HG03469 (cell line): ENCODE data around the gene MMP14.
A peak's percentile ranks its signal among the peaks of the same experiment; 100 is the strongest.
"Not testable (repeated sequence)": the region's sequence is repeated elsewhere in the genome, so short reads cannot be mapped to it uniquely, and the experiment has no call there.

Source experiments
- ATAC-seq: cut with Tn5 transposase; IDR thresholded peaks from one replicate; pipeline ENCODE4 v1.9.1; 2021; ENCODE audit warnings: mild to moderate bottlenecking, moderate library complexity, moderate number of reproducible peaks; ENCODE audit not compliant: unreplicated experiment

The MMP14 gene

DNA sequence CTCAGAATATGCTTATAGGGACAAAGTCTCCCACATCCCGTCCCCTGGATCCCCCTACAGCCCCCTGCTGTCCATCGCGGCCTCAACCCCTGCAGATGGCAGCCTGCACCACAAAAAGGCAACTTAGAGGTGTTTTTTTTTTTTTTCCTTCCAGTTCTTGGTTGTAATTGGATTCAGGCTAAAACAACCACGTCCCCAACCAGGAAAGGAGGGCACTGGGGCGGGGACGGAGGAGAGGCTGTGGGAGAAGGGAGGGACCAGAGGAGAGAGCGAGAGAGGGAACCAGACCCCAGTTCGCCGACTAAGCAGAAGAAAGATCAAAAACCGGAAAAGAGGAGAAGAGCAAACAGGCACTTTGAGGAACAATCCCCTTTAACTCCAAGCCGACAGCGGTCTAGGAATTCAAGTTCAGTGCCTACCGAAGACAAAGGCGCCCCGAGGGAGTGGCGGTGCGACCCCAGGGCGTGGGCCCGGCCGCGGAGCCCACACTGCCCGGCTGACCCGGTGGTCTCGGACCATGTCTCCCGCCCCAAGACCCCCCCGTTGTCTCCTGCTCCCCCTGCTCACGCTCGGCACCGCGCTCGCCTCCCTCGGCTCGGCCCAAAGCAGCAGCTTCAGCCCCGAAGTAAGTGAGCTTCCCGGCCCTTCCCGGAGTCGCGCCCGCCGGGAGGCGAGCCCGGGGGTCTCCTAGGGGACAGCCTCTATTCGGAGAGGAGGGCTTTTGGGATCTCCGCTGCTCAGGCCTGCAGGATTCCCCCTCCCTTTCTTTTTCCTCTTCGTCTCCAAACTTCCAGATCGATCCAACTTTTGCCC, at the start of gene MMP14:
Gene MMP14, plus strand, starts transcription at position 285 of the 813 bp plus-strand sequence. Its CDS starts 233 bp downstream, at position 518.
- no peak for ATAC-seq

DNA sequence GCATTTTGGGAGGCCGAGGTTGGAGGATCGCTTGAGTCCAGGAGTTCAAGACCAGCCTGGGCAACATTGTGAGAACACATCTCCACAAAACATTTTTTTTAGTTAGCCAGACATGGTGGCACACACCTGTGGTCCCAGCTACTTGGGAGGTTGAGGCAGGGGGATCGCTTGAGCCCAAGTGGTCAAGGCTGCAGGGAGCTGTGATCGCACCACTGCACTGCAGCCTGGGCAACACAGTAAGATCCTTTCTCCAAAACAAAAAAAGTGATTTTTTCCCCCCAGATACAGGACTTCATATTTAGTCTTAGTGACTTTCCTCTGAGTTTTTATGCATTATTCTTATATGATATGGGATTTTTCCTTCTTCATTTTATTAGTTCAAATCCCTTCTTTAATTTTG, 49.7 kb upstream of the MMP14 start:
- no peak for ATAC-seq

DNA sequence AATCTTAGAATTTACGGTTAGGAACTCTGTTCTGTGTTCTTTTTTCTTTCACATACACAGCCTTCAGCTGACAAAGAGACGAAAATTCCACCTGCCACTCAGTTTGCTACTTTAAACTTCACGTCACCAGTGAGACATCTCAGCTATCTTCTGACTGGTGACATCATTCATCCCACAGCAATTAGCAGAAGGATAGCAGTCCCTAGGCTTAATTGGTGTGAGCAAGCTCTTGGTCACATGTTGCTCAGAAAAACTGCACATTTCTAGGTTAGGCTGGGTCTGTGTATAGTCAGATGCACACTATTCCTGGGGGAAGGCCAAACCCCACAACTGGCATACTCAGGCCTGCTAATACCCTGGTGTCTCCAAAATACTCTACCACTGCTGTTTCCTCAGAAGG, 45.1 kb upstream of the MMP14 start:
- ATAC-seq: no peak

DNA sequence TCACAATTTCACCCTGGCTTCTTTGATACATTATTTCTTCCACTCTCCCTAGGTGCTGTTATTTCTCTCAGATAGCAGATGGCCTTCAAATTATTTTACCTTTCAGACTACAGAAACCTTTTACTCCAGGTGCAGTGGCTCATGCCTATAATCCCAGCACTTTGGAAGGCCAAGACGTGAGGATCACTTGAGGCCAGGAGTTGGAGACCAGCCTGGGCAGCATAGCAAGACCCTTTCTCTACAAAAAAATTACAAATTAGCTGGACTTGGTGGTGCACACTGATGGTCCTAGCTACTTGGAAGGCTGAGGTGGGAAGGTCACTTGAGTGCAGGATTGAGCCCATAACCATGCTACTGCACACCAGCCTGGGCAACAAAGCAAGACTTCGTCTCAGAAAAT, 44.2 kb upstream of the MMP14 start:
- no peak for ATAC-seq

DNA sequence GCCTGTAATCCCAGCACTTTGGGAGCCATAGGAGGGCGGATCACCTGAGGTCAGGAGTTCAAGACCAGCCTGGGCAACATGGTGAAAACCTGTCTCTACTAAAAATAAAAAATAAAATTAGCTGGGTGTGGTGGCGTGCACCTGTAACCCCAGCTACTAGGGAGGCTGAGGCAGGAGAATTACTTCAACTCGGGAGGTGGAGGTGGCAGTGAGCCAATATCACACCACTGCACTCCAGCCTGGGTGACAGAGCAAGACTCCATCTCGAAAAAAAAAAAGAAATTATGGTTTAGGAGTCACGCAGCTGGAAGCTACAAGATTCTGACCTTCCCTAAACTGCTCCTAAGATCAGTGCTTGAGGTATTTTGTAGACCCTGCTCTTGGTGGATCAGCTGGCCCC, 42.8 kb upstream of the MMP14 start:
- ATAC-seq: not testable (repeated sequence)

DNA sequence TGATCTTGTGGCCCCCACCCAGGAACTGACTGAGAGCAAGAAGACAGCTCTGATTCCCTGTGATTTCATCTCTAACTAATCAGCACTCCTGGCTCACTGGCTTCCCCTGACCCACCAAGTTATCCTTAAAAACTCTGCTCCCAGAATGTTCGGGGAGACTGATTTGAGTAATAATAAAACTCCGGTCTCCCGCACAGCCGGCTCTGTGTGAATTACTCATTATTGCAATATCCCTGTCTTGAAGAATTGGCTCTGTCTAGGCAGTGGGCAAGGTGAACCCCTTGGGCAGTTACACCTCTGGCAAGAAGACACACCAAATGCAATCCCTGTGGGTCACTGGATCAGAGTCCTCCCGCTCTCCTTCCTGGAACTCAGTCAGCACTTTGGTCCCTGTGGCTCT, 42.4 kb upstream of the MMP14 start:
- no peak for ATAC-seq

DNA sequence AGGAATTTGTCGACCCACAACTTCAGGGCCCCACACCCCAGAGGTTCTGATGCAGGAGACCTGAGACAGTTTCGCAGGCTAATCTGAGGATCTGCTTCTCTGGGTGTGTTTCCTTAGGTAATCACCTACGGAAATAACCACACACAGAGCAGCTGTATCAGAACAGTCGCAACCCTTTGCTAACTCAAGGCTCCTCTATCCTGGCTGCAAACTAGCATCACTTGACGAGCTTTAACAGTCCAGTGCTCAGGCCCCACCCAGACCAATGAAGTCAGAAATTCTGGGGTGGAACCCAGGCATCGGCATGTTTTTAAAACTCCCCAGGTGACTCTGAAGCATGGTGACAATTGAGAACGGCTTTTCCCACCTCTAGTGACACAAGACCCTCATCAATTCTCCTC, 41.8 kb upstream of the MMP14 start:
- ATAC-seq: peak; percentile 29

DNA sequence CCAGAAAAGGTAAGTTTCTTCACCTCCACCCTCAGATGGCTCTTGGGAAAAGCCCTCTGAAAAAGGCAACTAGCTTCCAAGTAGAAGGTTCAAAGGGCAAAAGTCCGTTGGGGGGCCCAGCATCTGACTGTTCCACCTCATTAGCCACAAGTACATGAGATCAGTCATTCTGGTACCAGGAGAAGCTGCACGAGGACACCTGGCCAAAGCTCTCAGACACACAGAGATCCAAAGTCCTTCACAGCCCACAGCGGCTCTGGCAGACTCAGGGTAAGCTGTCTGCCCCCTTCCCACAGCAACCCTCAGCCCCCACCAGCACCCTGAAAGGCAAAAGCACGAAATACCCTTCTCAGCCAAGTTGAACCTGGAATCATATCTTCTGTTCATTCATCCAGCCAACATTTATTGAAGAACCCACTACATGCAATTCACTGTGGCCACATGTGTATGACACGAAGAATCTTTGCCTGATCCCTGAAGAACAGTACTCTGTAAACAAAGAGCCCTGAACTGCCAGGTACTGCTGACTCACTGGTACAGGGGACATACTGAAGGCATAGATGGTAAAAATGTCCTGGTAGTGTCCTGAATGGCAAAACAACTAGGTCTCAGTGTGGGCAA, 40.2 kb upstream of the MMP14 start:
- no peak for ATAC-seq

DNA sequence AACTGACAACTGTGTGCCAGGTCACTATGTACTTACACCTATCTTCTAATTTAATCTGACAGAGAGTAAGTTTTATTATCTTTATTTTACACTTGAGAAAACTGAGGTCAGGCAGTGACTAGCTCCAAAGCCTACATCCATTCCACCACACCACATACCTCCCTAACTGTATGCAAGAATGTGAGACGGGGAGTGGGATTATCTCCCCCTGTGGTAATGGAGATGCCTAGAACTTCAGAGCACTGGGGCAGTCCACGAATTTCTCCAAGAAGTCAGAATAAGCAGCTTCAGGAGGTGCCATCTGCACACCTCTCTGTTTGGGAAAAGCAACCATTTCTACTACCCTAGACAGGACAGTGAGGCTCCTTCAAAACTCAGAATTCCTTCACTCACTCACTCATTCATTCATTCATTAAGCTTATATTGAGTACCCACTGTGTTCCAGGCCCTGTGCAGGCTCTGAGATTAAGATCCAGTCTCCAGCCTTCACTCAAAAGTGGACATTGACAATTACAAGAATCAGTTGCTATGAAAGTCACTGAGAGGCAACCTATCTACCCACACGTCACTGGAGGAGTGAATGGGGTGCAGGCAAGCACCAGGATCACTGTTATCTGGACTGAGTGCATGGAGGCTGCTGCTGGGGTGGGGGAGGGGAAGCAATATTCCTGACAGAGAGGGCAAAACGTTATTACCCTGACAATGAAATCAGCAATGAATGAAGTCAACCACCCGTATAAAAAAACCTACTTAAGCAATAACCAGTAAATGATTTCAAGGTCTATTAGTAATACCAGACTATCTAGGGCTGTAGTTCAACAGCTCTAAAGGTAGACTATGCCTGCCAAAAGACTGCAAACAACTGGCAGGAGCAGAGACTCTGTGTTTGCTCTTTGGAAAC, 39.1 kb upstream of the MMP14 start:
- ATAC-seq: no peak

DNA sequence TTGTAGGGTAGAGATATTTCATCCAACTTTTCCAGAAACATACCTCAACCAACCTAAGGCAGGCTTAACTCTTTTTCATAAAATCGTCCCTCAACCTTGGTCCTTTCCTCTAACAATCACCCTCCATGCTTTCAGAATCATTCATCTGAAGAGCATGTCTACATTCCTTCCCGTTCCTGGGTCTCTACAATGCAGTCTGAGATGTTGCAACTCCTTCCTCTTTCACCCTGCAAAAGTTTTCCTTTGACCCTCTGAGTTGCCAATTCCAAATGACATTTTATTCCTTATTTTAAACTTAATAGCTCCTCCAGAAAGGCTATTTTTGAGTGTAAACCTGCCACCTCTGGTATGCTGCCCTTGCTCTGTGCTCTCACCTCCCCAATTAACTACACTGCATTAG, 37.9 kb upstream of the MMP14 start:
- ATAC-seq: no peak

DNA sequence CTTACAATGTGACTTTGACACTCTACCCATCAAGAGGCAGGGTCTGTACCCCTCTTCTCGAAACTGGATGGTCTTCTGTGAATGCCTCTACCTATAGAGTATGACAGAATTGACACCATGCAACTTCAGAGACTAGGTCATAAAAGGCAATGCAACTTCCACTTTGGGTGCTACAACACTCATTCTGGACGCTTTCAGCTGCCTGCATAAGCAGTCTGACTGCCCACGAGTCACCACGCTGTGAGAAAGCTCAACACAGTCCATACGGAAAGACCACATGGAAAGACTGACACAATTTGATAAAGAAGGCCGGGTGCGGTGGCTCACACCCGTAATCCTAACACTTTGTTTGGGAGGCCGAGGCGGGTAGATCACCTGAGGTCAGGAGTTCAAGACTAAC, 36.0 kb upstream of the MMP14 start:
- no peak for ATAC-seq

DNA sequence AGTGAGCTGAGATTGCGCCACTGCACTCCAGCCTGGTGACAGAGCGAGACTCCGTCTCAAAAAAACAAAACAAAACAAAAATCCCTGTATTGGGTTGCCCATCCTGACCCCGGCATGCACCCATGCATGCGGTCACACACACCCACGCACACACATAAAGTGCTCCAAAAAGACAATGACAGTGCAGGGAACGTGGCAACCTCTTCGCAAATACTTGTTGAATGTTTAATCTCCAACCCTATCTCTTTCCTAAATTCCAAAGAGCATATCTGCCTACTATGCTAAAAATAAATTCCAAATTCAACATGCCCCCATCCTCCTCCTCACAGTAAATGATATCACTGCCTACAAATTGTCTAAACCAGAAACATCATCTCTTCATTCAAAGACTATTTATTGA, 34.7 kb upstream of the MMP14 start:
- ATAC-seq: no peak

DNA sequence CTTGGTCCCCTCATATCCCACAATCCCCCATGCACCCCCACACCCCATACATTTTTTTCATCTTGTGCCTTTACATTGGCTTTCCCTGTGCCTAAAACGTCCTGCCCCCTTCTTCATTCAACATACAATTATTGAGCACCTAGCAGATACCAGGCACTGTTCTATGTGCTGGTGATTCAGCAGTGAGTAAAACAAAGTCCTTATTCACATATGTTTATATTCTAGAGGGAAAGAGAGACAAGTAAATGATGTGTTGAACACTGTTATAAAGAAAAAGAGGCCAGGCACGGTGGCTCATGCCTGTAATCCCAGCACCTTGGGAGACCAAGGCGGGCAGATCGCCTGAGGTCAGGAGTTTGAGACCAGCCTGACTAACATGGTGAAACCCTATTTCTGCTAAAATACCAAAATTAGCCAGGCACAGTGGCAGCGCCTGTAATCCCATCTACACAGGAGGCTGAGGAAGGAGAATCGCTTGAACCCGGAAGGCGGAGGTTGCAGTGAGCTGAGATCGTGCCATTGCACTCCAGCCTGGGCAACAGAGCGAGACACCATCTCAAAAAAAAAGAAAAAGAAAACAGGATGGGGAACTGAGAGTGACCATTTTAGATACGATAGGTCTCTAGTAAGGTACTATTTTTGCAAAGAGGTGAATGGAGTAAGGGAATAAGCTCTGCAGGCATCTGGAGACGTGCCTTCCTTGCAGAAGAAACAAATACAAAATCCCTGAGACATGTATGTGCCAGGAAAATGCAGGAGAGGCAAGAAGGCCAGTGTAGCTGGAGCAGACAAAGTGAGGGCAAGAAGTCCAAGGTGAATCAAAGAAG, 33.3 kb upstream of the MMP14 start:
- peak; percentile 30 for ATAC-seq

DNA sequence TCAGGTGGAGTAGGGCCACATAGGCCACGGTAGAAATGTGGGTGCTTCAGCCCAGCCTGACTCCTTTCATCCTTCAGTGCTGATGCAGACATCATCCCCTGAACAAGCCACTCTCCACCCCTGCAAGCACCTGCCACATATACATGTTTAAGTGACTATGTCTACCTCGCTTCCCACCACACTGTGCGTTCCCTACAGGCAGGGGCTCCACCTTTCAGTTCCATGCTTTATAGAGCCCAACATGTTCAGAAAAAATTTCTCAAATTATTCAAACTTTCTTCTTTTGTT, 32.8 kb upstream of the MMP14 start:
- ATAC-seq: peak; percentile 38

DNA sequence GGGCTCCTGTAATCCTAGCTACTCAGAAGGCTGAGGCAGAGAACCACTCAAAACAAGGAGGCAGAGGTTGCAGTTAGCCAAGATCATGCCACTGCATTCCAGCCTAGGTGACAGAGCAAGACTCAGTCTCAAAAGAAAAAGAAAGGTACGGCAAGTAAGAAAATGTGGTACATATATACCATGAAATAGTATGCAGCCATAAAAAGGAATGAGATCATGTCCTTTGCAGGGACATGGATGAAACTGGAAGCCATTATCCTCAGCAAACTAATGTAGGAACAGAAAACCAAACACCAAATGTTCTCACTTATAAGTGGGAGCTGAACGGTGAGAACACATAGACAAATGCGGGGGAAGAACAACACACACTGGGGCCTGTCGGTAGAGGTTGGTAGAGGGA, 31.1 kb upstream of the MMP14 start:
- ATAC-seq: not testable (repeated sequence)

DNA sequence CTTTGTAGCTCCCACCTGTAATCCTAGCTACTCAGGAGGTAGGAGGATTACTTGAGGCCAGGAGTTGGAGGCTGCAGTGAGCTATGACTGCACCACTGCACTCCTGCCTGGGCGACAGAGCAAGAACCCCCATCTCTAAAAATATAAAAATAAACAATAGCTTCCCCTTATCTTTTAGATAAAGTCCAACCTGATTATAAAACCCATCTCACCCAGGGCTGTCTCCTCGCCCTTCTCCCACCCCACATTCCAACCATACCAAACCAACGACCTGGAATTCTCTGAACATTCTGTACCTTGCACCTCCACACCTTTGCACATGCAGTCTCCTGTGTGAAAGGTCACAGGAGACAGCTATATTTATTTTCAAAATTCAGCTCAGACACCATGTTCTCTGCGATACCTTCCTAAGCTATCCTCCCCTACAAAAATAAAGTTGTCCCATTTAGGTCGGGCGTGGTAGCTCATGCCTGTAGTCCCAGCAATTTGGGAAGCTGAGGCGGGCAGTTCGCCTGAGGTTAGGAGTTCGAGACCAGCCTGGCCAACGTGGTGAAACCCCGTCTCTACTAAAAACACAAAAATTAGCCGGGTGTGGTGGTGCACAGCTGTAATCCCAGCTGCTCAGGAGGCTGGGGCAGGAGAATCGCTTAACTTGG, 28.8 kb upstream of the MMP14 start:
- ATAC-seq: no peak

DNA sequence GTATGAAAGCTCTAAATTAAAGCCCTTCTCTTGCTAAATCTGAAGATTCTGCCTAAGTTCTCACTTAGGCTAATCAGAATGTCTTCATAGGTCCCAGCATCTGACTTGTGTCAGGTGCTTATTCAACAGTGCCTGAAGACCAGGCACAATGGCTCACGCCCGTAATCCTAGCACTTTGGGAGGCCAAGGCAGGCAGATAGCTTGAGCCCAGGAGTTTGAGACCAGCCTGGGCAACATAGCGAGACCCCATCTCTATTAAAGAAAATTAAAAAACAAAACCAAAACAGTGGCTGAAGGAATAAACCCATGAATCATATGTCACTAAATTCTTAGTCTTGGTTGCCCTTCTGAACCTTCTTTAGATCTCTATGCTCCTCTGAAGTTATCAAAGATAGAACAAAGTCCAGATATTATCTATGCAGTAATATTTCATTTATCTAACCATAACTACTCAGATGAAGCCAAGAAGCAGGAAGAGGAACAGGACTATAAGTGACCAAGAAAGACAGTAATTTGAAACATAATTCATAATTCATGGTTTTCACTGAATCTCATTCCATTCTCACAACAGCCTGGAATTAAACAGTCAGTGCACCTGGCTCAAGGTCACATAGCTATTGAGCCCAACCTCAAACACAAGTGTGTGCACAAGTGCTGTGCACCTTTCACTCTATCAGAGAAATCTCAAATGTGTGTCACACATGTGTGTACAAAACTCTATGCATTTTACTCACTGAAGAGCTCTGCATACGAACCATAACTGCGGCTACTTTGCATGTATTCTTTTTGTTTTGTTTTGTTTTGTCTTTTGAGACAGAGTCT, 27.8 kb upstream of the MMP14 start:
- no peak for ATAC-seq

DNA sequence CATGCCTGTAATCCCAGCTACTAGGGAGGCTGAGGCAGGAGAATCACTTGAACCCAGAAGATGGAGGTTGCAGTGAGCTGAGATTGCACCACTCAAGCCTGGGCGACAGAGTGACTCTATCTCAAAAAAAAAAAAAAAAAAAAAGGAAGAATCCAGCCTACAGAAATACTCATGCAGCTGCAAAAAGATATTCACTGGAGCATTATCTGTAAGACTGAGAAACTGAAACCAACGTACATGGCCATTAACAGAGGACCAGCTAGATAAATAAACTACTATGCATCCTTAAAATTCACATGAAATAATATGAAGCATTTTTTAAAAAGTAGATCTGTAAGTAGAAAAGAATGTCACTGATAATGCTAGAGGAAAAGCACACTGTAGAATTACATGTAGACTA, 24.7 kb upstream of the MMP14 start:
- no peak for ATAC-seq

DNA sequence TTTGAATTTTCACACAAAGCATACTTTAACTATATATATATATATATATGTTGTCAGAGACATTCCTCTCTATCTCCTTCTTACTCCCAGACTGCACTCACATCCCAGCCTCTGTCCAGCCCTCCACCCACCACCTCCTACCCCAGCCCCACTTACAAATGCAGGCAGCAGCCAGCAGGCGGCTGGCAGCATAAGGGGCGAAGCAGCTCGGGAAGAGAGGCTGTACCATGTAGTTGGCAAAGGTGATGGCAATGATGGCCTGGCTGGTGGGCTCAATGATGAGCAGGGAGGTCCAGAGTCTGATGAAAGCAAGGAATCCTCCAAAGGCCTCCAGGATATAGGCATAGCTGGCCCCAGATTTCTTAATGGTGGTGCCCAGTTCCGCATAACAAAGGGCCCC, 23.6 kb upstream of the MMP14 start:
- ATAC-seq: no peak

DNA sequence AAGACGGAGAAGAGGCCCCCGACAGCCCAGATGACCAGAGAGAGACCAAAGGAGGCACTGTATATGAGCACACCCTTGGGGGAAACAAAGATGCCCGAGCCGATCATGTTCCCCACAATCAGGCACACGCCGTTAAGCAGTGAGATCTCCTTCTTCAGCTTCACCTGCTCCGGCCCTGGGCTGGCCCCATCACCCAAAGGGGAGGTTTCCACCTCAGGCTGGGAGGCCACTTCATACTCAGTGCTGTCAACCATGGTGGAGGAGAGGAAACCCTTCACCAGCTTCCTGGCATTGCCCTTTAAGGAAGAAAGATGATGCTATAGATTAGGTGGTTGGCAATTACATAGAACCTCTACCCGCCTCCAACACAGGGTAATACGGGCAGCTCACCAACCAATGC, 23.2 kb upstream of the MMP14 start:
- ATAC-seq: no peak
